HG02759 (cell line): ENCODE results near the gene MYH16.
"Not testable (repeated sequence)": the region's sequence is repeated elsewhere in the genome, so short reads cannot be mapped to it uniquely, and the experiment has no call there.

Experiments
- ATAC-seq: cut with Tn5 transposase; IDR thresholded peaks from one replicate; pipeline ENCODE4 v1.9.1; 2021; ENCODE audit warnings: mild to moderate bottlenecking, moderate library complexity; ENCODE audit not compliant: unreplicated experiment

Gene MYH16

DNA sequence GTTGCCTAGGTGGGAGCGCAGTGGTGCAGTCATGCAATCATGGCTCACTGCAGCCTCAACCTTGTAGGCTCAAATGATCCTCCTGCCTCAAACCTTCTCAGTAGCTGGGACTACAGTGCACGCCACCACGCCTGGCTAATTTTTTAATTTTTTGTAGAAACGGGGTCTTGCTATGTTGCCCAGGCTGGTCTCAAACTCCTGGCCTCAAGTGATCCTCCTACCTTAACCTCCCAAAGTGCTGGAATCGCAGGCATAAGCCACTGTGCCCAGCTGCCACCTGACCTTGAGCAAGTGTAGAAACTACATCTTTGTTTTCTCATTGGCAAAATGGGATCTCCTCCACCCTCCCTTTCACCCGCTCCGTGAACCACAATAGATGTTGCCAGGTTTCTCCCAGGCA, 15.0 kb upstream of the MYH16 start:
- ATAC-seq = no peak

DNA sequence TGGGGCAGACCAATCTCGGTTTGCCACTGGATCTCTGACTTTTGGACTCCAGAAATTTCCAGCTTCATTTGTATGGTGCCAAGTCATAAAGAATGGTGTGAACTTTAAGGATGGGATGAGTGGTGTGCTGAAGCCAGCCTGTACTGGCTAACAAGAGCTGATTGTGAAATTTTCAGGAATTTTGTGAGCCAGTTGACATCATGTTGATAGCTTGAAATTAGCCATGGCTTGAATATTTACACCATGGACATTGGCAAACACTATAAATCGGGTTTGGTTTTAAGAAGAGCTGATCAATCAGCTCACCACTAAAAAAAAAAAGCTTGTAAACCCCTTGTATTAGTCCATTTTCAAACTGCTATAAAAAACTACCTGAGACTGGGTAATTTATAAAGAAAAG, 14.1 kb upstream of the MYH16 start:
- no peak for ATAC-seq

GRCh38 chr7:99260395-99260794, 12.2 kb upstream of the MYH16 start:
- no peak for ATAC-seq

DNA sequence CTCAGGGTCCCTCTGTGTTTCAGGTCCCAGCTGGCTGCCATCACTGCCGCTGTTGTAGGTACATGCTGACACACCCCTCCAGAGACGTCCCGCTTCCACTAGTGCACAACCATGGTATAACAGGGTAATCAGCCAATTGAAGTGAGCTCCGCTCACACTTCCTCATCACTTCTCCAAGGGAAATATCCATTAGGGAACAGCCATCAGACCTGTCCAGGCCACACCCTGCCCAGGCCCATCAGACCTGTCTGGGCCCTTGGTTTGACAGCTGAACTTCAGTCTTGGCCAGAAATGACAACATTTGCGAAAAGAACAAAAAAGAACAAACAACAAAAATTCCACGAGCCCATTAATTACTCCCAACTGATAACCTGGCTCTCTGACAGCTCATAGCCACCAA, 11.0 kb upstream of the MYH16 start:
- ATAC-seq = no peak

- ATAC-seq = no peak
These were observed 6.7 kb upstream of the MYH16 start for GRCh38 chr7:99265848-99266480.

- ATAC-seq = no peak
These were observed 5.2 kb upstream of the MYH16 start for GRCh38 chr7:99267481-99267840.

DNA sequence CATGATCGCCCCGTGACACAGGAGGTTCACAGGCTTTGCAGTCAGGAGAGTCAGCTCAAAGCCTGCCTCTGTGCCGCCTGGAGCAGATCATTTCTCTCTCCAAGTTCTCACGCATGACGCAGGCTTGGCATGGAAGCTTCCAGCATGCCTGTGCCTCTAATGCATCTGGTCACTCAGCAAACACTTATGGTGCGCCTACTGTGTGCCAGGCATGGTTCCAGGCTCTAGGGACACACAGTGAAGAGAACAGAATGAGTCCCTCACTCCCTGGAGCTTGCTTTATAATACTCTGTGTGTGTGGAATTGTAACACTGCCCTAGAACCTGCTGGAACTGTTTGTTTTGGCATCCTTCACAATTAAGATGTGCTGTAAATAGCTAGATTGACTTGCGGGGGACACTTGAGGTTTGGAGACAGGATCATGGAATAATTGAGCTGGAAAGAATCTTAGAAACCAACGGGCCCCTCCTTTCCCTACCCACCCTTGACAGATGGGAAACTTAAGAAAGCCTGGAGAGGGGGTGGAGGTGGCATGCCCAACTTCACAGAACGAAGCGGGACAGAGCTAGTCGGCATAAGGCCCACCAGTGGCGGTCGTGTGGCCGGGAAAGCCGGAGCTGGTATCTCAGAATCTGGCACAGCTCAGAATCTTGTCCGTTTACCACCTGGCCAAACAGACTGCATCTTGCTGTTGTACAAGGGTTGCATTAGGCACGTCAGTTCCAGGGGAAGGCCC, 4.6 kb upstream of the MYH16 start:
- no peak for ATAC-seq

DNA sequence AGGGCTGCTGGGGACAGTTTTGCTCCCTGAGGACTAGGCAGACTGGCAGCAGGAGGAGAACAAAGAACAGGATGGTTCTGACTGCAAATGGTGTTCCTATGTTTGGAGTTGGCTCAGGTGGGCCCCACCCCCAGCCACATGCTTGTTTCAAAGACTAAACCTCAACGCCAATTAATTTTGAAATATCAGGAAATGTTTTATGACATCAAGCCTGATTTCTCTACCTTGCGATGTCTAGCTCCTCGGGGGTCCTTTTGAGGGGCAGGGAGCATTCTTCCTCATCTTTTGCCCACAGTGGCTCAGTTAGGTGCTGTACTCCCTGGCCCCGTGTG, 4.1 kb upstream of the MYH16 start:
- ATAC-seq = no peak

- ATAC-seq = no peak
These were observed 1.9 kb upstream of the MYH16 start for GRCh38 chr7:99270702-99271101.

GRCh38 chr7:99273561-99273960, 922 bp downstream of the MYH16 start:
- ATAC-seq = not testable (repeated sequence)

- not testable (repeated sequence) for ATAC-seq
These were observed 2.3 kb downstream of the MYH16 start for GRCh38 chr7:99274908-99275307.

DNA sequence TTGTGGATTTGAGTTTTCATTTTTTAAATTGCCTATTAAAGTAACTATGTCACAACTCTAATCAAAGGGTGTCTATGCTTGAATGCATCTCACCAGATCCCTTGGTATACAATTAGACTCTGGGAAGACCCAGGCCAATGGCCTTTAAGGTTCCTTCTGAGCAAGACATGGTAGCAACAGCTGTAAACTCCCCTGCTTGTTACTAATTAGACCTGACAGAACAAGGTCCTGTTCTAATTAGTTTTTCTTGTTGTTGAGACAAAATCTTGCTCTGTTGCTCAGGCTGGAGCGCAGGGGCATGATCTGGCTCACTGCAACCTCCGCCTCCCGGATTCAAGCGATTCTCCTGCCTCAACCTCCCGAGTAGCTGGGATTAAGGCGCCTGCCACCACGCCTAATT, 2.9 kb downstream of the MYH16 start:
- no peak for ATAC-seq

GRCh38 chr7:99278180-99278579, 5.5 kb downstream of the MYH16 start:
- no peak for ATAC-seq

DNA sequence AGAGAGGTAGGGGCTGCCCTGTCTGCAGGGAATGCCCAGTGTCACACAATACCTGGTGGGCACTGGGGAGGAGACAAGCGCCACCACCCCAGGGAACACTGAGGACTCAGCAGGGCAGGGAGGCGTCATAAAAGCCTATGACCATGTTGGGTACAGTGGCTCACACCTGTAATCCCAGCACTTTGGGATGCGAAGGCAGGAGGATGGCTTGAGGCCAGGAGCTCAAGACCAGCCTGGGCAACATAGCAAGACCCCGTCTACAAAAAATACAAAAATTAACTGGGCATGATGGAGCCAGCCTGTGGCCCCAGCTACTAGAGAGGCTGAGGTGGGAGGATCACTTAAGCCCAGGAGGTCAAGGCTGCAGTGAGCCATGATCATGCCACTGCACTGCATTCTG, 11.5 kb downstream of the MYH16 start:
- ATAC-seq = not testable (repeated sequence)

GRCh38 chr7:99287779-99288534, 15.3 kb downstream of the MYH16 start:
- ATAC-seq = no peak

DNA sequence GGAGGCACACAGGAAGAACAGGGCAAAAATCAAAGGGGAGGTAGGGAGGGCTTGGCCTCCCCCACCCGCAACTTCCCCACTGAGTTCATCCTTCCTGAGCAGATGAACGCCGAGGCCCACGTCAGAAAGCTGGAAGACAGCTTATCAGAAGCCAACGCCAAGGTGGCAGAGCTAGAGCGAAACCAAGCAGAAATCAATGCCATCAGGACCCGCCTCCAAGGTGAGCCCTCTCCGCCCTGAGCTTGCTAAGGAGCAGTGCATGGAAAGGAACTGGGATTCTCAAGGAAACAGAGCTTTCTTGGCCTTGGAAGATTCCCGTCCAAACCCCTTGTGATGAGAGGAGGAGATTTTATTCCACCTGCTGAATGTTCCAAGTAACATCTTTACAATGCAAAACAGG, 16.5 kb downstream of the MYH16 start:
- ATAC-seq = no peak

GRCh38 chr7:99290148-99290547, 17.5 kb downstream of the MYH16 start:
- ATAC-seq = not testable (repeated sequence)

- ATAC-seq = no peak
These were observed 18.5 kb downstream of the MYH16 start for GRCh38 chr7:99290980-99291607.

- no peak for ATAC-seq
These were observed 19.5 kb downstream of the MYH16 start for GRCh38 chr7:99292127-99292526.

DNA sequence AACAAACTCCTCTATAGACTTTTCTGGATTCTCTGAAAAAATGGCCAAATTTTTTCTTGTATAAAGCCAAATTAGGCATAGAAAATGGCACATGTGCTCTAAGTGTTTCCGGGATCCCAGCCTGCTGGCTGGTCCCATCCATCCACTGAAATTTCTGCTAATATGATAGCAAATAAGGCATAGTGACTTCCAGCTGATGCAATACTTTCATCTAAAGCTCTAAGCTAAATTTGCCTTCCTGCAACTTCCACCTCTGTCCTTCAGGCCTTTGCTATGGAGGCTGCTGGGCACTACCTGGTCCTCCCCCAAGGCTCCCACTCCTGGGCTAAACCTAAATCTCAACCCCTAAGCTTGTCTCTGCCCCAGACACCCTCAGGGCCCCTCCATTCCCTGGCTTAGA, 20.5 kb downstream of the MYH16 start:
- no peak for ATAC-seq

- ATAC-seq = no peak
These were observed 21.0 kb downstream of the MYH16 start for GRCh38 chr7:99293650-99294049.

- ATAC-seq = no peak
These were observed 23.8 kb downstream of the MYH16 start for GRCh38 chr7:99296471-99296870.
